Stomach (tissue), 4 donors: Measurements from ENCODE around the gene LDLRAD2.

Experiments
- EP300 ChIP-seq: sonication (generic); formaldehyde crosslinking; IDR thresholded peaks from one replicate; pipeline ENCODE4 v1.6.1; 2017; ENCODE audit warnings: antibody characterized with exemption
- POLR2A ChIP-seq, 4 donors: fragments of 450-650 bp; IDR thresholded peaks; one replicate each; pipeline ENCODE4 v1.6.1; 2016; ENCODE audit warnings: antibody characterized with exemption in 4 of 4, control low read depth in 2 of 4, mild to moderate bottlenecking in 1 of 4, moderate library complexity in 1 of 4
- POLR2AphosphoS5 ChIP-seq, 3 donors: sonication (generic); formaldehyde crosslinking; IDR thresholded peaks; one replicate each; pipeline ENCODE4 v1.6.1; 2016; ENCODE audit warnings: antibody characterized with exemption in 3 of 3
- TF ChIP-seq, protein P1 (sequence below), 7 experiments: fragments of 450-650 bp in 4 of 7; fragments of 200-600 bp in 3 of 7; sonication (generic) in 3 of 7; IDR thresholded peaks; one replicate each; pipeline ENCODE4 v1.5.1; 2016 to 2019; ENCODE audit warnings: antibody characterized with exemption in 7 of 7, control low read depth in 2 of 7, mild to moderate bottlenecking in 1 of 7

DNA sequence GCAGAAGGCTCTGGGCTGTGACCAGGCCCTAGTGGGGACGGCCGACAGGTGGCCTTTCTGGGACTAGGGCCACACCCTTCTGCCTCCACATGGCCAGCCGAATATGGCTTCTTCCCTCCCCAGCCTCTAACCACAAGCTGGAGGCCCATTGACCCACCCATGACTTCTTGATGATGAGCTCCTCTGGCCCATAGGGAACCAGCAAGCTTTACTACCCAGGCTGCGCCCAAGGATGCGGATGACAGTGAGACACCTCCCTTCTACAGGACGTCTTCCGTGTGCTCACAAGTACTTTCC lies 41.0 kb downstream of the LDLRAD2 start:
- TF ChIP-seq, protein P1, sequence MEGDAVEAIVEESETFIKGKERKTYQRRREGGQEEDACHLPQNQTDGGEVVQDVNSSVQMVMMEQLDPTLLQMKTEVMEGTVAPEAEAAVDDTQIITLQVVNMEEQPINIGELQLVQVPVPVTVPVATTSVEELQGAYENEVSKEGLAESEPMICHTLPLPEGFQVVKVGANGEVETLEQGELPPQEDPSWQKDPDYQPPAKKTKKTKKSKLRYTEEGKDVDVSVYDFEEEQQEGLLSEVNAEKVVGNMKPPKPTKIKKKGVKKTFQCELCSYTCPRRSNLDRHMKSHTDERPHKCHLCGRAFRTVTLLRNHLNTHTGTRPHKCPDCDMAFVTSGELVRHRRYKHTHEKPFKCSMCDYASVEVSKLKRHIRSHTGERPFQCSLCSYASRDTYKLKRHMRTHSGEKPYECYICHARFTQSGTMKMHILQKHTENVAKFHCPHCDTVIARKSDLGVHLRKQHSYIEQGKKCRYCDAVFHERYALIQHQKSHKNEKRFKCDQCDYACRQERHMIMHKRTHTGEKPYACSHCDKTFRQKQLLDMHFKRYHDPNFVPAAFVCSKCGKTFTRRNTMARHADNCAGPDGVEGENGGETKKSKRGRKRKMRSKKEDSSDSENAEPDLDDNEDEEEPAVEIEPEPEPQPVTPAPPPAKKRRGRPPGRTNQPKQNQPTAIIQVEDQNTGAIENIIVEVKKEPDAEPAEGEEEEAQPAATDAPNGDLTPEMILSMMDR (IDR thresholded peaks at IDR 0.05), result no peak
- no peak for TF ChIP-seq EP300
- TF ChIP-seq POLR2A (IDR thresholded peaks at IDR 0.05), result no peak
- TF ChIP-seq POLR2AphosphoS5 (IDR thresholded peaks at IDR 0.05), result no peak
